Measurements from ENCODE around the gene GOLIM4. TPM values are rescaled to one million over a fixed set of nuclear protein-coding genes. Genes with fewer than 3 reads are reported as not detected.

GOLIM4 gene
- total RNA-seq, 4 donors from 2014 or later, result 35.9 to 59.0 (median 52.0) TPM

GRCh38 chr3:168040607-168041208 lies 55.0 kb downstream of the GOLIM4 start:
- peaks cover 0 to 33% (median 9%) of the 10 kb centered on the region in 3 donors for H3K36me3 ChIP-seq
- DNase-seq (ENCODE audit: low spot score in 2 of 2), result no peak
- H3K27ac ChIP-seq, result no peak overlapping the region
- TF ChIP-seq EP300 (IDR thresholded peaks at IDR 0.05) (no peak), CTCF (IDR thresholded peaks at IDR 0.05) (peak in 4 of 5 experiments; percentile 17 to 32 (median 28))
- 77 to 80% methylated on average over 6 of the region's 6 CpGs for WGBS, 2 donors
- H3K9me3 ChIP-seq, result no peaks in the 10 kb centered on the region
- no peak overlapping the region for H3K4me3 ChIP-seq
- no peaks in the 10 kb centered on the region for H3K27me3 ChIP-seq
- peaks cover 0 to 13% (median 0%) of the 10 kb centered on the region in 4 donors for H3K4me1 ChIP-seq

GRCh38 chr3:168037020-168037419 lies 58.7 kb downstream of the GOLIM4 start:
- H3K36me3 ChIP-seq, result peaks cover 0 to 48% (median 10%) of the 10 kb centered on the region in 3 donors
- no peak overlapping the region for H3K27ac ChIP-seq
- peaks cover 0 to 5% (median 0%) of the 10 kb centered on the region in 4 donors for H3K4me1 ChIP-seq
- no peak overlapping the region for H3K4me3 ChIP-seq
- no peaks in the 10 kb centered on the region for H3K9me3 ChIP-seq
- 90 to 94% methylated on average over 2 of the region's 2 CpGs for WGBS, 2 donors
- TF ChIP-seq POLR2A (IDR thresholded peaks at IDR 0.05), result no peak
- TF ChIP-seq EP300 (IDR thresholded peaks at IDR 0.05), result no peak
- TF ChIP-seq CTCF (IDR thresholded peaks at IDR 0.05), result no peak
- no peaks in the 10 kb centered on the region for H3K27me3 ChIP-seq
- DNase-seq (ENCODE audit: low spot score in 2 of 2), result no peak

GRCh38 chr3:168036619-168037018 lies 59.1 kb downstream of the GOLIM4 start:
- Histone ChIP-seq H3K9me3 (no peaks in the 10 kb centered on the region), H3K27me3 (no peaks in the 10 kb centered on the region), H3K4me1 (peaks cover 0 to 5% (median 0%) of the 10 kb centered on the region in 4 donors), H3K27ac (no peak overlapping the region), H3K36me3 (peaks cover 0 to 50% (median 7%) of the 10 kb centered on the region in 3 donors), H3K4me3 (no peak overlapping the region)
- 89 to 94% methylated on average over 4 of the region's 4 CpGs for WGBS, 2 donors
- no peak for TF ChIP-seq POLR2A (IDR thresholded peaks at IDR 0.05)
- no peak for TF ChIP-seq EP300 (IDR thresholded peaks at IDR 0.05)
- no peak for TF ChIP-seq CTCF (IDR thresholded peaks at IDR 0.05)
- DNase-seq (ENCODE audit: low spot score in 2 of 2), result no peak

DNA sequence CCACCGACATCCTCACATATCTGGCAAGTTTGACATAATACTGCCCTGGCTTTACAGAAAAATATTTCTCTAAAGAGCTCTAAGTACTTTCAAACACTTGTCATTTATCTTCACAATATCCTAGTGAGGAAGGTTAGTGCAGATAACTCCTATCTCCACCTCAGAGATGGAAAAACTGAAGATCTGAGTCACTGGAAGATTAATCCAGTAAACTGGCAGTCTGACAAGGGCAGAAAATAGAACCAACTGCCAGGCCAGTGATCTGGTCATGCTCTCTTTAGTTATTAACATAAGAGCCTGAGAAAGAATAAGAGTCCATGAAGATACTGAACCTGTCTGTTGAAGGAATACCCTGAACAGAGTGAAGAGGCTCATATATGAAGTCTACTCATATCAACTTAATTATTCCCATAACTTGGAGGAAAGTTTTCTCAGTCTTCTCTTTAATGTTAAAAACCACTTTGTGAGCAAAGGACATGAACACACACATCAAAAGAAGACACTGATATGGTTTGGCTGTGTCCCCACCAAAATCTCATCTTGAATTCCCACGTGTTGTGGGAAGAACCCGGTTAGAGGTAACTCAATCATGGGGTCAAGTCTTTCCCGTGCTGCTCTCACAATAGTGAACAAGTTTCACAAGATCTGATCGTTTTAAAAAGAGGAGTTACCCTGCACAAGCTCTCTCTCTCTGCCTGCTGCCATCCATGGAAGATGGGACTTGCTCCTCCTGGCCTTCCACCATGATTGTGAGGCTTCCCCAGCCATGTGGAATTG lies 61.4 kb downstream of the GOLIM4 start:
- H3K36me3 ChIP-seq, result peaks cover 0 to 62% (median 7%) of the 10 kb centered on the region in 3 donors

More for the DNA sequence above, 61.4 kb downstream of the GOLIM4 start:
- Histone ChIP-seq H3K27ac (no peak overlapping the region), H3K4me3 (no peak overlapping the region), H3K9me3 (no peaks in the 10 kb centered on the region), H3K4me1 (peaks cover 0 to 5% (median 0%) of the 10 kb centered on the region in 4 donors), H3K27me3 (no peaks in the 10 kb centered on the region)
- WGBS, 2 donors, result 74 to 82% methylated on average over 5 of the region's 5 CpGs
- no peak for TF ChIP-seq CTCF (IDR thresholded peaks at IDR 0.05)
- no peak for TF ChIP-seq POLR2A (IDR thresholded peaks at IDR 0.05)
- TF ChIP-seq EP300 (IDR thresholded peaks at IDR 0.05), result no peak
- peak in 1 of 2 donors; percentile 27 for DNase-seq (ENCODE audit: low spot score in 2 of 2)
